Measurements from ENCODE around the gene FBXL16.

GRCh38 chr16:671353-672131 is 34.1 kb downstream of the FBXL16 start:
- TF ChIP-seq FOXA1 (IDR thresholded peaks at IDR 0.05) (no peak), SP1 (IDR thresholded peaks at IDR 0.05) (no peak), YY1 (IDR thresholded peaks at IDR 0.05) (no peak), JUND (IDR thresholded peaks at IDR 0.05) (no peak), TAF1 (conservative IDR thresholded peaks at IDR 0.05) (no peak), GABPA (IDR thresholded peaks at IDR 0.05 in 1 of 2, conservative IDR thresholded peaks at IDR 0.05 in 1 of 2) (no peak), ZBTB33 (IDR thresholded peaks at IDR 0.05) (no peak), EGR1 (IDR thresholded peaks at IDR 0.05; ENCODE audit: low read depth in 2 of 2) (no peak), RAD21 (IDR thresholded peaks at IDR 0.05) (no peak), HNF4A (conservative IDR thresholded peaks at IDR 0.05) (no peak), NR2F2 (IDR thresholded peaks at IDR 0.05) (no peak)
- TF ChIP-seq, protein P1, sequence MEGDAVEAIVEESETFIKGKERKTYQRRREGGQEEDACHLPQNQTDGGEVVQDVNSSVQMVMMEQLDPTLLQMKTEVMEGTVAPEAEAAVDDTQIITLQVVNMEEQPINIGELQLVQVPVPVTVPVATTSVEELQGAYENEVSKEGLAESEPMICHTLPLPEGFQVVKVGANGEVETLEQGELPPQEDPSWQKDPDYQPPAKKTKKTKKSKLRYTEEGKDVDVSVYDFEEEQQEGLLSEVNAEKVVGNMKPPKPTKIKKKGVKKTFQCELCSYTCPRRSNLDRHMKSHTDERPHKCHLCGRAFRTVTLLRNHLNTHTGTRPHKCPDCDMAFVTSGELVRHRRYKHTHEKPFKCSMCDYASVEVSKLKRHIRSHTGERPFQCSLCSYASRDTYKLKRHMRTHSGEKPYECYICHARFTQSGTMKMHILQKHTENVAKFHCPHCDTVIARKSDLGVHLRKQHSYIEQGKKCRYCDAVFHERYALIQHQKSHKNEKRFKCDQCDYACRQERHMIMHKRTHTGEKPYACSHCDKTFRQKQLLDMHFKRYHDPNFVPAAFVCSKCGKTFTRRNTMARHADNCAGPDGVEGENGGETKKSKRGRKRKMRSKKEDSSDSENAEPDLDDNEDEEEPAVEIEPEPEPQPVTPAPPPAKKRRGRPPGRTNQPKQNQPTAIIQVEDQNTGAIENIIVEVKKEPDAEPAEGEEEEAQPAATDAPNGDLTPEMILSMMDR (IDR thresholded peaks at IDR 0.05; ENCODE audit: low read depth, low read length, missing input control): no peak
- TF ChIP-seq, protein P2, sequence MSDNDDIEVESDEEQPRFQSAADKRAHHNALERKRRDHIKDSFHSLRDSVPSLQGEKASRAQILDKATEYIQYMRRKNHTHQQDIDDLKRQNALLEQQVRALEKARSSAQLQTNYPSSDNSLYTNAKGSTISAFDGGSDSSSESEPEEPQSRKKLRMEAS (IDR thresholded peaks at IDR 0.05): no peak
- TF ChIP-seq, protein P3, sequence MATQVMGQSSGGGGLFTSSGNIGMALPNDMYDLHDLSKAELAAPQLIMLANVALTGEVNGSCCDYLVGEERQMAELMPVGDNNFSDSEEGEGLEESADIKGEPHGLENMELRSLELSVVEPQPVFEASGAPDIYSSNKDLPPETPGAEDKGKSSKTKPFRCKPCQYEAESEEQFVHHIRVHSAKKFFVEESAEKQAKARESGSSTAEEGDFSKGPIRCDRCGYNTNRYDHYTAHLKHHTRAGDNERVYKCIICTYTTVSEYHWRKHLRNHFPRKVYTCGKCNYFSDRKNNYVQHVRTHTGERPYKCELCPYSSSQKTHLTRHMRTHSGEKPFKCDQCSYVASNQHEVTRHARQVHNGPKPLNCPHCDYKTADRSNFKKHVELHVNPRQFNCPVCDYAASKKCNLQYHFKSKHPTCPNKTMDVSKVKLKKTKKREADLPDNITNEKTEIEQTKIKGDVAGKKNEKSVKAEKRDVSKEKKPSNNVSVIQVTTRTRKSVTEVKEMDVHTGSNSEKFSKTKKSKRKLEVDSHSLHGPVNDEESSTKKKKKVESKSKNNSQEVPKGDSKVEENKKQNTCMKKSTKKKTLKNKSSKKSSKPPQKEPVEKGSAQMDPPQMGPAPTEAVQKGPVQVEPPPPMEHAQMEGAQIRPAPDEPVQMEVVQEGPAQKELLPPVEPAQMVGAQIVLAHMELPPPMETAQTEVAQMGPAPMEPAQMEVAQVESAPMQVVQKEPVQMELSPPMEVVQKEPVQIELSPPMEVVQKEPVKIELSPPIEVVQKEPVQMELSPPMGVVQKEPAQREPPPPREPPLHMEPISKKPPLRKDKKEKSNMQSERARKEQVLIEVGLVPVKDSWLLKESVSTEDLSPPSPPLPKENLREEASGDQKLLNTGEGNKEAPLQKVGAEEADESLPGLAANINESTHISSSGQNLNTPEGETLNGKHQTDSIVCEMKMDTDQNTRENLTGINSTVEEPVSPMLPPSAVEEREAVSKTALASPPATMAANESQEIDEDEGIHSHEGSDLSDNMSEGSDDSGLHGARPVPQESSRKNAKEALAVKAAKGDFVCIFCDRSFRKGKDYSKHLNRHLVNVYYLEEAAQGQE (IDR thresholded peaks at IDR 0.05): no peak

All from liver (tissue), 3 donors.